GM12878 (cell line): Measurements from ENCODE around the gene STK39. TPM values are rescaled to one million over a fixed set of nuclear protein-coding genes. Genes with fewer than 3 reads are reported as not detected.

Source experiments
- ATAC-seq: fragments of 200-7000 bp; cut with Tn5 transposase; 3 replicates; pipeline ENCODE4 v1.9.1; 2020; ENCODE audit warnings: mild to moderate bottlenecking, moderate library complexity
- BruUV-seq: library from RNA; stranded (reverse); fragments of 400-500 nt; replicated peaks from 2 replicates; lab custom pipeline; 2021; lab: Mats Ljungman, UMichigan
- CTCF ChIA-PET: fragments of 300-600 bp; sonication (Branson Sonifier 250); formaldehyde crosslinking; extraction: SDS; loops from one replicate; lab custom pipeline; 2021; ENCODE audit warnings: inconsistent platforms; lab: Yijun Ruan, JAX
- POLR2A ChIA-PET: fragments of 350-600 bp; formaldehyde crosslinking; extraction: SDS; loops from one replicate; lab custom pipeline; 2021; ENCODE audit warnings: inconsistent platforms; lab: Charles Lee
- RAD21 ChIA-PET: fragments of 300-600 bp; sonication (Branson Sonifier 250); formaldehyde crosslinking; loops from one replicate; lab custom pipeline; 2023; ENCODE audit warnings: antibody characterized with exemption; ENCODE audit not compliant: unreplicated experiment; lab: Charles Lee
- SMC1A ChIA-PET: fragments of 300-600 bp; sonication (Branson Sonifier 250); formaldehyde crosslinking; loops from one replicate; lab custom pipeline; 2023; ENCODE audit not compliant: unreplicated experiment, uncharacterized antibody; lab: Charles Lee
- DNase-seq: peaks from one replicate; pipeline ENCODE4 v3.0.0-alpha.2; 2011; ENCODE audit warnings: low read depth, low spot score
- FAIRE-seq: peaks from 3 replicates; lab custom pipeline; 2011; peaks lifted over from hg19 to GRCh38; lab: Jason Lieb, UNC
- H2AFZ ChIP-seq: 2 replicates; pipeline ENCODE4 v1.6.0; 2011; ENCODE audit warnings: low read depth, low read length, control low read depth; ENCODE audit not compliant: control insufficient read depth
- H3K27ac ChIP-seq: 2 replicates; pipeline ENCODE4 v1.5.1; 2011; ENCODE audit warnings: control low read depth; ENCODE audit not compliant: control insufficient read depth, insufficient read depth
- H3K27me3 ChIP-seq, 2 experiments: replicated peaks in 1 of 2; 2 replicates each; pipeline versions ENCODE4 v1.6.0 to v1.6.1; 2011; ENCODE audit warnings: low read length in 1 of 2; ENCODE audit not compliant: control insufficient read depth in 2 of 2, insufficient read depth in 2 of 2
- H3K36me3 ChIP-seq, 2 experiments: 2 replicates each; pipeline ENCODE4 v1.5.1; 2011; ENCODE audit warnings: low read length in 1 of 2; ENCODE audit not compliant: control insufficient read depth in 2 of 2, insufficient read depth in 2 of 2
- H3K4me1 ChIP-seq: 2 replicates; pipeline ENCODE4 v1.6.1; 2011; ENCODE audit warnings: mild to moderate bottlenecking, low read length, moderate library complexity, mixed read lengths; ENCODE audit not compliant: control insufficient read depth, insufficient read depth
- H3K4me2 ChIP-seq: 2 replicates; pipeline ENCODE4 v1.6.0; 2011; ENCODE audit warnings: control low read depth; ENCODE audit not compliant: control insufficient read depth, insufficient read depth
- H3K4me3 ChIP-seq: fragments of 200-600 bp; sonication (generic); 2 replicates; pipeline ENCODE4 v1.5.1; 2016
- H3K79me2 ChIP-seq: 2 replicates; pipeline ENCODE4 v1.6.0; 2011; ENCODE audit warnings: low read length; ENCODE audit not compliant: control insufficient read depth, insufficient read depth
- H3K9ac ChIP-seq: 2 replicates; pipeline ENCODE4 v1.8.0; 2011; ENCODE audit warnings: low read length, control low read depth, mixed read lengths; ENCODE audit not compliant: control insufficient read depth, insufficient read depth
- H3K9me3 ChIP-seq: replicated peaks from 3 replicates; pipeline ENCODE4 v1.5.1; 2011; ENCODE audit warnings: mild to moderate bottlenecking, low read length; ENCODE audit not compliant: control insufficient read depth, insufficient read depth
- H4K20me1 ChIP-seq: 2 replicates; pipeline ENCODE4 v1.6.0; 2011; ENCODE audit not compliant: control insufficient read depth, insufficient read depth
- BMI1 ChIP-seq: fragments of 450-650 bp; IDR thresholded peaks from 2 replicates; pipeline ENCODE4 v1.6.1; 2016; ENCODE audit warnings: mild to moderate bottlenecking, moderate library complexity, borderline replicate concordance
- EGR1 ChIP-seq, 2 experiments: IDR thresholded peaks; 1 replicate in 1 of 2; 2 replicates in 1 of 2; pipeline ENCODE4 v1.6.1; 2011 to 2012; ENCODE audit warnings: low read depth in 2 of 2, low read length in 2 of 2, borderline replicate concordance in 1 of 2, mild to moderate bottlenecking in 1 of 2, moderate library complexity in 1 of 2
- FOXM1 ChIP-seq: IDR thresholded peaks from 2 replicates; pipeline ENCODE4 v1.6.1; 2012; ENCODE audit warnings: low read depth, mild to moderate bottlenecking, inconsistent platforms, low read length, moderate library complexity
- JUNB ChIP-seq: IDR thresholded peaks from 2 replicates; pipeline ENCODE4 v1.6.1; 2016; ENCODE audit warnings: antibody characterized with exemption, mild to moderate bottlenecking
- KLF5 ChIP-seq: fragments of 450-650 bp; IDR thresholded peaks from 2 replicates; pipeline ENCODE4 v1.6.1; 2014; ENCODE audit warnings: mild to moderate bottlenecking; ENCODE audit not compliant: partially characterized antibody
- MYB ChIP-seq: fragments of 150-350 bp; IDR thresholded peaks from 2 replicates; pipeline ENCODE4 v1.6.1; 2014; ENCODE audit warnings: mild to moderate bottlenecking, low read depth, low read length, borderline replicate concordance
- RBBP5 ChIP-seq: fragments of 200-600 bp; sonication (generic); conservative IDR thresholded peaks from 2 replicates; pipeline ENCODE4 v1.6.1; 2016
- SREBF1 ChIP-seq: IDR thresholded peaks from 2 replicates; pipeline ENCODE4 v1.6.1; 2012; ENCODE audit warnings: mild to moderate bottlenecking, low read length
- TCF7 ChIP-seq: IDR thresholded peaks from 2 replicates; pipeline ENCODE4 v1.6.1; 2014; ENCODE audit warnings: antibody characterized with exemption, borderline replicate concordance
- USF1 ChIP-seq: IDR thresholded peaks from 2 replicates; pipeline ENCODE4 v1.6.1; 2011; ENCODE audit warnings: borderline replicate concordance, low read depth, mild to moderate bottlenecking, moderate library complexity, mixed read lengths, low read length; ENCODE audit not compliant: insufficient read depth; ENCODE audit errors: extremely low read length
- YBX1 ChIP-seq: fragments of 450-650 bp; IDR thresholded peaks from 2 replicates; pipeline ENCODE4 v1.6.1; 2016; ENCODE audit warnings: antibody characterized with exemption
- ZNF217 ChIP-seq: fragments of 450-650 bp; IDR thresholded peaks from 2 replicates; pipeline ENCODE4 v1.6.1; 2017; ENCODE audit warnings: antibody characterized with exemption, mild to moderate bottlenecking
- WGBS: methylation state at CpG from one replicate; pipeline ENCODE4 v1.1.6; 2016; ENCODE audit warnings: low lambda C conversion rate; ENCODE audit not compliant: insufficient replicate concordance, insufficient coverage; ENCODE audit errors: missing lambda C conversion rate; 5-methylcytosine and 5-hydroxymethylcytosine counted together
- in situ Hi-C: fragments of 300-500 bp; cut with MboI; formaldehyde crosslinking; loops from 9 replicates; pipeline ENCODE4 v1.14.3; 2018; ENCODE audit warnings: mixed read lengths
- intact Hi-C: fragments of 100-400 bp; cut with micrococcal nuclease; formaldehyde crosslinking; loops from one replicate; pipeline ENCODE4 v1.14.2; 2022; ENCODE audit not compliant: unreplicated experiment
- polyA plus RNA-seq, 11 experiments: library from polyadenylated mRNA; depleted of rRNA in 4 of 11; unstranded in 6 of 11; stranded (reverse) in 5 of 11; fragments of >200 nt; fragmentation: Nextera tagmentation in 4 of 11; fragmentation: Illumina TruSeq in 1 of 11; extraction: Ambion mirVana in 4 of 11; extraction: Trizol in 1 of 11; gene quantifications; 1 replicate in 1 of 11; 2 replicates in 10 of 11; pipeline versions ENCODE4 v1.2.1 to v1.2.3, GENCODE V29; 2011 to 2016; ENCODE audit warnings: inconsistent platforms in 2 of 11, missing spikeins in 2 of 11, low read depth in 1 of 11
- total RNA-seq, 4 experiments: library from RNA; depleted of rRNA in 3 of 4; stranded (reverse); fragments of >200 nt in 3 of 4; fragmentation: Illumina TruSeq in 1 of 4; extraction: Trizol in 1 of 4; gene quantifications; 2 replicates each; pipeline versions ENCODE4 v1.2.1 to v1.2.3, GENCODE V29; 2013 to 2021
- TF ChIP-seq, protein P1 (sequence below): fragments of 450-650 bp; IDR thresholded peaks from 2 replicates; pipeline ENCODE4 v1.6.1; 2016; ENCODE audit warnings: mild to moderate bottlenecking
- TF ChIP-seq, protein P2 (sequence below): fragments of 450-650 bp; IDR thresholded peaks from 2 replicates; pipeline ENCODE4 v1.6.1; 2017; ENCODE audit warnings: mild to moderate bottlenecking, moderate library complexity
- TF ChIP-seq, protein P3 (sequence below): IDR thresholded peaks from 2 replicates; pipeline ENCODE4 v1.6.1; 2011; ENCODE audit warnings: low read depth, low read length, improper control_type of control experiment, borderline replicate concordance

Gene STK39
- total and polyA plus RNA-seq, 10 of the 15 experiments (the other 5 are each of a cell fraction or from before 2014, with no cell fraction given) = 0.03 to 0.21 (median 0.07) TPM; not detected in 5

GRCh38 chr2:168234407-168235085 is 12.8 kb downstream of the STK39 start:
- in situ Hi-C loops (no loop called here), intact Hi-C loops (no loop called here)
- Histone ChIP-seq H3K4me3 (no peak overlapping the region), H3K27ac (no peak overlapping the region), H3K9ac (no peak overlapping the region), H3K79me2 (no peaks in the 10 kb centered on the region), H3K4me1 (no peaks in the 10 kb centered on the region), H3K9me3 (no peaks in the 10 kb centered on the region), H3K4me2 (no peak overlapping the region), H4K20me1 (no peaks in the 10 kb centered on the region), H2AFZ (no peak overlapping the region), H3K27me3 (peaks cover 0 to 2% of the 10 kb centered on the region in 2 experiments; a peak in 2 of 4 replicates), H3K36me3 (no peaks in the 10 kb centered on the region)
- DNase-seq (no peak), FAIRE-seq (no peak), ATAC-seq (no peak)
- ChIA-PET RAD21 (no interaction called here), POLR2A (no interaction called here), CTCF (no interaction called here), SMC1A (no interaction called here)
- BruUV-seq = no TSS peak
- 52% methylated on average over 2 of the region's 2 CpGs for WGBS
- TF ChIP-seq FOXM1 = no peak
- TF ChIP-seq, protein P1, sequence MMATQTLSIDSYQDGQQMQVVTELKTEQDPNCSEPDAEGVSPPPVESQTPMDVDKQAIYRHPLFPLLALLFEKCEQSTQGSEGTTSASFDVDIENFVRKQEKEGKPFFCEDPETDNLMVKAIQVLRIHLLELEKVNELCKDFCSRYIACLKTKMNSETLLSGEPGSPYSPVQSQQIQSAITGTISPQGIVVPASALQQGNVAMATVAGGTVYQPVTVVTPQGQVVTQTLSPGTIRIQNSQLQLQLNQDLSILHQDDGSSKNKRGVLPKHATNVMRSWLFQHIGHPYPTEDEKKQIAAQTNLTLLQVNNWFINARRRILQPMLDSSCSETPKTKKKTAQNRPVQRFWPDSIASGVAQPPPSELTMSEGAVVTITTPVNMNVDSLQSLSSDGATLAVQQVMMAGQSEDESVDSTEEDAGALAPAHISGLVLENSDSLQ = no peak
- no peak for TF ChIP-seq ZNF217
- TF ChIP-seq USF1 = no peak
- no peak for TF ChIP-seq RBBP5
- no peak for TF ChIP-seq TCF7
- TF ChIP-seq JUNB = no peak
- no peak for TF ChIP-seq YBX1
- TF ChIP-seq, protein P2, sequence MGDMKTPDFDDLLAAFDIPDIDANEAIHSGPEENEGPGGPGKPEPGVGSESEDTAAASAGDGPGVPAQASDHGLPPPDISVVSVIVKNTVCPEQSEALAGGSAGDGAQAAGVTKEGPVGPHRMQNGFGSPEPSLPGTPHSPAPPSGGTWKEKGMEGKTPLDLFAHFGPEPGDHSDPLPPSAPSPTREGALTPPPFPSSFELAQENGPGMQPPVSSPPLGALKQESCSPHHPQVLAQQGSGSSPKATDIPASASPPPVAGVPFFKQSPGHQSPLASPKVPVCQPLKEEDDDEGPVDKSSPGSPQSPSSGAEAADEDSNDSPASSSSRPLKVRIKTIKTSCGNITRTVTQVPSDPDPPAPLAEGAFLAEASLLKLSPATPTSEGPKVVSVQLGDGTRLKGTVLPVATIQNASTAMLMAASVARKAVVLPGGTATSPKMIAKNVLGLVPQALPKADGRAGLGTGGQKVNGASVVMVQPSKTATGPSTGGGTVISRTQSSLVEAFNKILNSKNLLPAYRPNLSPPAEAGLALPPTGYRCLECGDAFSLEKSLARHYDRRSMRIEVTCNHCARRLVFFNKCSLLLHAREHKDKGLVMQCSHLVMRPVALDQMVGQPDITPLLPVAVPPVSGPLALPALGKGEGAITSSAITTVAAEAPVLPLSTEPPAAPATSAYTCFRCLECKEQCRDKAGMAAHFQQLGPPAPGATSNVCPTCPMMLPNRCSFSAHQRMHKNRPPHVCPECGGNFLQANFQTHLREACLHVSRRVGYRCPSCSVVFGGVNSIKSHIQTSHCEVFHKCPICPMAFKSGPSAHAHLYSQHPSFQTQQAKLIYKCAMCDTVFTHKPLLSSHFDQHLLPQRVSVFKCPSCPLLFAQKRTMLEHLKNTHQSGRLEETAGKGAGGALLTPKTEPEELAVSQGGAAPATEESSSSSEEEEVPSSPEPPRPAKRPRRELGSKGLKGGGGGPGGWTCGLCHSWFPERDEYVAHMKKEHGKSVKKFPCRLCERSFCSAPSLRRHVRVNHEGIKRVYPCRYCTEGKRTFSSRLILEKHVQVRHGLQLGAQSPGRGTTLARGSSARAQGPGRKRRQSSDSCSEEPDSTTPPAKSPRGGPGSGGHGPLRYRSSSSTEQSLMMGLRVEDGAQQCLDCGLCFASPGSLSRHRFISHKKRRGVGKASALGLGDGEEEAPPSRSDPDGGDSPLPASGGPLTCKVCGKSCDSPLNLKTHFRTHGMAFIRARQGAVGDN = no peak
- no peak for TF ChIP-seq MYB
- no peak for TF ChIP-seq BMI1
- no peak for TF ChIP-seq KLF5
- no peak for TF ChIP-seq SREBF1
- TF ChIP-seq, protein P3, sequence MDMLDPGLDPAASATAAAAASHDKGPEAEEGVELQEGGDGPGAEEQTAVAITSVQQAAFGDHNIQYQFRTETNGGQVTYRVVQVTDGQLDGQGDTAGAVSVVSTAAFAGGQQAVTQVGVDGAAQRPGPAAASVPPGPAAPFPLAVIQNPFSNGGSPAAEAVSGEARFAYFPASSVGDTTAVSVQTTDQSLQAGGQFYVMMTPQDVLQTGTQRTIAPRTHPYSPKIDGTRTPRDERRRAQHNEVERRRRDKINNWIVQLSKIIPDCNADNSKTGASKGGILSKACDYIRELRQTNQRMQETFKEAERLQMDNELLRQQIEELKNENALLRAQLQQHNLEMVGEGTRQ = no peak
- no peak for TF ChIP-seq EGR1 (IDR thresholded peaks at IDR 0.05; ENCODE audit: borderline replicate concordance in 1 of 2, low read depth in 2 of 2, low read length in 2 of 2)
